Retinal pigment epithelial cell (primary cell): ENCODE data around the gene ALDH3B2.

Experiments used
- DNase-seq: peaks from one replicate; pipeline ENCODE4 v3.0.0-alpha.2; 2010; ENCODE audit warnings: low read depth
- H3K4me3 ChIP-seq: 2 replicates; pipeline ENCODE4 v1.5.1; 2011; ENCODE audit warnings: mild to moderate bottlenecking, low read length, control low read depth, moderate library complexity
- TF ChIP-seq, protein P1 (sequence below): conservative IDR thresholded peaks from 2 replicates; pipeline ENCODE4 v1.5.1; 2011; ENCODE audit warnings: low read depth, low read length, control low read depth, inconsistent platforms

Gene ALDH3B2

DNA sequence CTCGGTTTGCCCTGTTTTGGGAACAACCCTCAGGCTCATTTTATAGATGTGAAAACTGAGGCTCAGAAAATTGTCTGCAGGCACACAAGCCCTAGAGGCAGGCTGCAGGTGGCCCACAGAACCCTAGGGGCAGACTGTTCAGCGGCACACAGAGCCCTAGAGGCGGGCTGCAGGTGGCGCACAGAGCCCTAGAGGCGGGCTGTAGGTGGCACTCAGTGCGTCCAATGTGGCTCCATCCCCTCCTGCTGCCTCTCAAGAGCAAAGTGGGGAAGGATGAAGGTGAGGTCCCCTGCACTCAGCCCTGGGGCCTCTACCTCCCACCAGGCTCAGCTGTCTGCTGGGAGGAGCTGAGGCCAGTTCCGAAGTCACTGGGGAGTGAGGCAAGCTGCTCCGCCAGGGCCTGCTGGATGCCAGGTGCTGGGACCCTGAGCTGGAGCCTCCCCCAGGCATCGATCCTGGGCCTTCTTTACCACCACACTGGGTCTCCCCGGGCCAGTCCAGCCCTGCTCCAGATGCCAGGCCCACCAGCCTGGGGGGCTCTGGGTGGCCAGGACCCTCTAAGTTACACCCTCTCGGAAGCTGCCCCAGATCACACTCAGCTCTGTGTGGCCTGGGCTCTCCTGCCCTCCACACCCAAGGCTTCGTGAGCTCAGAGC is 26.2 kb downstream of the ALDH3B2 start:
- TF ChIP-seq, protein P1, sequence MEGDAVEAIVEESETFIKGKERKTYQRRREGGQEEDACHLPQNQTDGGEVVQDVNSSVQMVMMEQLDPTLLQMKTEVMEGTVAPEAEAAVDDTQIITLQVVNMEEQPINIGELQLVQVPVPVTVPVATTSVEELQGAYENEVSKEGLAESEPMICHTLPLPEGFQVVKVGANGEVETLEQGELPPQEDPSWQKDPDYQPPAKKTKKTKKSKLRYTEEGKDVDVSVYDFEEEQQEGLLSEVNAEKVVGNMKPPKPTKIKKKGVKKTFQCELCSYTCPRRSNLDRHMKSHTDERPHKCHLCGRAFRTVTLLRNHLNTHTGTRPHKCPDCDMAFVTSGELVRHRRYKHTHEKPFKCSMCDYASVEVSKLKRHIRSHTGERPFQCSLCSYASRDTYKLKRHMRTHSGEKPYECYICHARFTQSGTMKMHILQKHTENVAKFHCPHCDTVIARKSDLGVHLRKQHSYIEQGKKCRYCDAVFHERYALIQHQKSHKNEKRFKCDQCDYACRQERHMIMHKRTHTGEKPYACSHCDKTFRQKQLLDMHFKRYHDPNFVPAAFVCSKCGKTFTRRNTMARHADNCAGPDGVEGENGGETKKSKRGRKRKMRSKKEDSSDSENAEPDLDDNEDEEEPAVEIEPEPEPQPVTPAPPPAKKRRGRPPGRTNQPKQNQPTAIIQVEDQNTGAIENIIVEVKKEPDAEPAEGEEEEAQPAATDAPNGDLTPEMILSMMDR: peak; percentile 29
- DNase-seq: no peak

DNA sequence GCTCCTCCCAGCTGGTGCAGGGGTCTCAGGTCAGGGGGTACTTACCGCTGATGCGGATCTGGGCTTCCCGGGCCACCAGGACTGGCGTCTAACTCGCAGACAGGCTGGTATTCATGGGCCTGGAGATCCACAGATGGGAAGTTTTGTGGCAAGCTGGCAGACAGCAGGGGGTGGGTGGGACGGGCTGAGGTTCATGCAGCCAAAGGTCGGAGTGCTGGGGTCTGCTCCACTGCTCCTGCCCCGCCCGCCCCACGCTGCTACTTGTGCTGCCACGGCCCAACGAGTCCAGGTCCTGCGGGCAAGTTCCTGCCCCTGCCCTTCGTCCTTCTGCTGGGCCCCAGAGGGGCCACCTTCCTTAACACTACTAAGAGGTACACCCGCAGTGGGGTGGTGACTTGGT is 27.0 kb downstream of the ALDH3B2 start:
- no peak overlapping the region for H3K4me3 ChIP-seq
- TF ChIP-seq, protein P1: no peak
- no peak for DNase-seq

More for the DNA sequence above, 26.2 kb downstream of the ALDH3B2 start:
- H3K4me3 ChIP-seq: no peak overlapping the region

DNA sequence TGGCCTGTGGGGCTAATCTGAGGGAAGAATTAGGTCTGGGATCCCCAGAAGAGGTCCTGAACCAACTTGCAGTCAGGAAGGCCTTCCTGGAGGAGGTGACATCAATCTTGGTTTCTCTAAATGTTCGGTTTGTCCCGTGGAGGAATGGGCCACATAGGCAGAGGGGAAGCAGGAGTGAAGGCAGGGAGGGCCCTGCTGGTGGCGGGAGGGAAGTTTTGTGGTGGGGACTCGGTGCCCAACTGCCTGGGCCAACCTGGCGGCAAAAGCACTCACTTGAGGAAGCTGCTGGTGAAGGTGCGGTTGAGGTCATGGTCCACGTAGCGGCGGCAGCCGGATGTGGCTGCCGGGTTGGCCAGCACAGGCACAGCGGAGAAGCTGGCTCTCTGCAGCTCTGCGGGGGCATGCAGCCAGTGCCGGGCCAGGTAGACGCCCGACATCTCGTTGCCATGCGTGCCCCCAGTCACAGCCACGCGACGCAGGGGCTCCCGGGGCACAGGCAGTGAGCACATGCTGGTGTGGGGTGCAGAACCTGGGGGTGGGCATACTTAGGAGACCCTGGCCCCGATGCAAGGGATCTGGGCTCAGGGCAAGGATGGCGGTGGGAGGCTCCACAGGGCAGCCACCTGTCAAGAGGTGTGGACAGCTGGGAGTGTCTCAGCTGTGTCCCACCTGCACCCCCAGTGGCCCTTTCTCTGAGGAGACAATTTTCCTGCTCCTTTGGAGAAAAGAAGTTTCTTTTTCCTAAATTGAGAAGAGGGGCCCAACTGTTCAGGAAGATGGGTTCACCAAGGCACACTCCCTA is 27.7 kb downstream of the ALDH3B2 start:
- TF ChIP-seq, protein P1: no peak
- DNase-seq: no peak
- H3K4me3 ChIP-seq: no peak overlapping the region

DNA sequence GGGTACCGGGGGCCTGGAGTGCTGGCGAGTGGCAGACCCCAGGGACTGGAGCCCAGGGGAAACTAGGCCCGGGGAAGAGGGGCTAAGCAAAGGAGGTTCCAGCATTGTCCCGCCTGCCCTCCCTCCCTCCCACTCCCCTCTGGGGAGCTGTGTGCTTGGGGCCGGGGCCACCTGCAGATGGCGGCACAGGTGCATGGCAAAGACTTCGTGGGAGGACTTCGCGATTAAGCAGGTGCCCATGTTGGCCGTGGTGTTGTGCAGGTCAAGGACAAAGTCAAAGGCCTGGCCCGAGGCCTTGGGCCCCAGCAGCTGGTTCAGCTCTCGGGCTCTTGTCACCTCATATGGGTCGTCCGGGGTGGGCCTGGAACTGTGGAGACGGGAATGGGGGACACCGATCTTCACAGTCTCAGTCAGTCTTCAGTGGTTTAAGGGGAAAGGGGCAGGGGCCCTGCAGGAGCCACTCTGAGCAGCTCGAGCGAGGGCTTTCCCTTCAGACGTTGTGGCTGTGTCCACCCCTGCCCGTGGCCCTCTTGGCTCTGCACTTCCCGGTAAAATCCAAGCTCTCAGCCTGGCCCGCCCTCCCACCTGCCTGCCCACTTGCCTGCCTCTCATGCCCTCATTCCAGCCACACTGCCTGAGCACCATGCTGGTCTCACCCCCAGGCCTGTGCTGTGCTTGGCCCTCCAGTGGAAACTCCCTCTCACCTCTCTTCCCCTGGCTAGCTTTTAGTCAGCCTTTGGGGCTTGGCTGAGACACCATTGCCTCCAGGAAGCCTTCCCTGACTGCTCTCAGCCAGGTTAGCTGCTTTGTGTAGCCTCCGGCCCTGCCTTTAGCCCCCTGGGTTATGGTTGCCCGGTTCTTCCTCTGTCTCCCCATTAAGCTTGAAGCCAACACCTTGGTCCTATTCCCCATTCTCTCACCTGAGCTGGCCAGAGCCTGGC is 28.6 kb downstream of the ALDH3B2 start:
- no peak for DNase-seq
- no peak overlapping the region for H3K4me3 ChIP-seq
- TF ChIP-seq, protein P1: no peak

DNA sequence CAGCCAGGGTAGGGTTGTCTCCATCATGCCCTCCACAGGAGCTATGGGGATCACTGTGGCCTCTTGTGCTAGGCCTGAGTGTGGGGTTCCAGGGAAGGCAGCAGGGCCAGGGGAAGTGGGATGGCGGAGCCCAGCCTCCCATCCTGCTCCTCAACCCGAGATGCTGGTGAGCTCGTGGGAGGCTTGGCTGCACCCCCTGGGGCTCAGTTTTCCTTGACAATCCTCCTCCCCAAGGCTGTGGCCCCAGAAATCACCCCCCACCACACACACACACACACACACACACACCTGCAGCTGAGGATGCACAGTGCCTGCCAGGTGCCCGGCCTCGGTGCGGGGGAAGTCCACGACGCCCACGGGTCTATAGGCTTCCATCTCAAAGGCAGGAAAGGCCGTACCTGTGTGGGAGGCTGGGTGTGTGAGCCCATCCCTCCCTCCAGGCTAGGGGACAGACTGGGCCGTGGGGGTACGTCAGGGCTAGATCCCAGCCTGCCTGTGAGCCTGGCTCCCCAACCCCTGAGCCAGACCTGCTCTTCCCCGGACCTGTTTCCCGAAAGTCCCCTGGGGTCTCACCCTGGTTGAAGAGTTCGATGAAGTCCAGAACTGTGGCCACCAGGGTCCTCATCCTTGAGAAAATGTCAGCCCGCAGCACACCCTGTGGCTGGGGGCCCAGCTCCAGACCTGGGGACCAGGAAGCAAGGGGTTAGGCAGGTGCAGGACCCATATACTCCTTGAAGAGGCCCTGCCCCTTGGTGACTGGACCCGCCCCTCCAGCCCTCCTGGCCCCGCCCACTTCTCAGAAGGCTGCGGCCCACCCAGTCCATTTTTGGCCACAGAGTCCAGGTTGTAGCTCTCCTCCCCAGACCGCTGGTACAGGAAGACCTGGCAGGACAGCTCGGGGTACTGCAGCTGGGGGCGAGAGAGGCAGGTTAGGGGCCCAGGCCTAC is 29.7 kb downstream of the ALDH3B2 start:
- H3K4me3 ChIP-seq: no peak overlapping the region
- TF ChIP-seq, protein P1: no peak
- no peak for DNase-seq

DNA sequence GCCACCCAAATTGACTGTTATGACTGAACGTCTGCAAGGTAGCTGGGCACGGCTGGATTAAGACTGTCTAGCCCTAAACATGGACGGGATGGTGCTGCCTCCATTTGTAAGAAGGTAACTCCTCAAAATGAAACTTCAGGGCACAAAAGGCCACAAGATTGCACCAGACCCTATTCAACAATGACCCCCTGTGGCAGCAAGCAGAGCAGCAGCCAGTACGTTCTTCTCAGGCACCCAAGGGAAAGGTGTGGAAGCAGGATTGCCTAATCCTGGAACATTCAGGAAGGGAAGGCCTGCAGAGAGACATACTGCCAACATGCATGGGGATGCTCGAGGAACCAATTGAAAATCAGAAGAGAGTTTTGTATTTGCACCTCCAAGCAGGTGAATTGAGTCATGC is 30.4 kb downstream of the ALDH3B2 start:
- DNase-seq: no peak
- TF ChIP-seq, protein P1: peak; percentile 26
- no peak overlapping the region for H3K4me3 ChIP-seq
